Stimulated activated CD4-positive, alpha-beta T cell treated with anti-CD3 and anti-CD28 coated beads, TNF-alpha, amount 100 ng/mL, for 48 hours (primary cell): Measurements from ENCODE around the gene POFUT1.
"Not testable (repeated sequence)": the region's sequence is repeated elsewhere in the genome, so short reads cannot be mapped to it uniquely, and the experiment has no call there.

Experiments
- DNase-seq, 3 donors: peaks; one replicate each; pipeline ENCODE4 v3.0.0-alpha.2; 2020; ENCODE audit warnings: low read depth in 3 of 3

The POFUT1 gene

GRCh38 chr20:32207626-32208498 is at the start of gene POFUT1, which contains the start of gene PLAGL2:
POFUT1 (plus strand) TSS chr20:32207880; CDS start chr20:32207942, 62 bp downstream.
PLAGL2 (minus strand) TSS chr20:32207743; CDS start chr20:32202178, 5,565 bp downstream.
- peak; percentile 81 to 92 (median 85) for DNase-seq

- DNase-seq, result no peak
Measured at GRCh38 chr20:32158351-32158750, 49.3 kb upstream of the POFUT1 start.

GRCh38 chr20:32158943-32159660 is 48.6 kb upstream of the POFUT1 start:
- peak in 1 of 3 donors; percentile 8 for DNase-seq

- no peak for DNase-seq
Measured at GRCh38 chr20:32159766-32160221, 47.9 kb upstream of the POFUT1 start.

- no peak for DNase-seq
Measured at GRCh38 chr20:32160341-32160740, 47.3 kb upstream of the POFUT1 start.

GRCh38 chr20:32162351-32162750 is 45.3 kb upstream of the POFUT1 start:
- DNase-seq, result no peak

- no peak for DNase-seq
Measured at GRCh38 chr20:32163951-32164350, 43.7 kb upstream of the POFUT1 start.

- no peak for DNase-seq
Measured at GRCh38 chr20:32164984-32165735, 42.5 kb upstream of the POFUT1 start.

- no peak for DNase-seq
Measured at GRCh38 chr20:32165836-32166545, 41.7 kb upstream of the POFUT1 start.

- DNase-seq, result no peak
Measured at GRCh38 chr20:32167552-32167951, 40.1 kb upstream of the POFUT1 start.

- no peak for DNase-seq
Measured at GRCh38 chr20:32168184-32168910, 39.3 kb upstream of the POFUT1 start.

- DNase-seq, result not testable (repeated sequence)
Measured at GRCh38 chr20:32177696-32178095, 30.0 kb upstream of the POFUT1 start.

- no peak for DNase-seq
Measured at GRCh38 chr20:32179515-32179914, 28.2 kb upstream of the POFUT1 start.

- no peak for DNase-seq
Measured at GRCh38 chr20:32179934-32180333, 27.7 kb upstream of the POFUT1 start.

GRCh38 chr20:32181606-32182005 is 26.1 kb upstream of the POFUT1 start:
- DNase-seq, result no peak

GRCh38 chr20:32183947-32184635 is 23.6 kb upstream of the POFUT1 start:
- DNase-seq, result no peak

- no peak for DNase-seq
Measured at GRCh38 chr20:32184961-32185603, 22.6 kb upstream of the POFUT1 start.

GRCh38 chr20:32186506-32186905 is 21.2 kb upstream of the POFUT1 start:
- DNase-seq, result no peak

GRCh38 chr20:32188376-32189122 is 19.1 kb upstream of the POFUT1 start:
- no peak for DNase-seq
